SK-N-SH treated with all-trans-retinoic acid at 6 μM for 48 hours (cell line): Measurements from ENCODE around the gene TMEM237.

Experiments
- ARNTL ChIP-seq: fragments of 450-650 bp; formaldehyde crosslinking; IDR thresholded peaks from 2 replicates; pipeline ENCODE4 v1.5.0; 2020; ENCODE audit warnings: low read depth, mild to moderate bottlenecking, moderate library complexity, borderline replicate concordance
- CREB5 ChIP-seq: fragments of 250-450 bp; sonication (Bioruptor Pico); IDR thresholded peaks from 2 replicates; pipeline ENCODE4 v1.5.1; 2020; ENCODE audit warnings: low read depth, mild to moderate bottlenecking, moderate library complexity
- CSDC2 ChIP-seq: fragments of 250-450 bp; sonication (Bioruptor Pico); IDR thresholded peaks from 2 replicates; pipeline ENCODE4 v1.5.0; 2020; ENCODE audit warnings: mild to moderate bottlenecking, moderate library complexity
- GLIS3 ChIP-seq: fragments of 250-450 bp; sonication (Bioruptor Pico); IDR thresholded peaks from 2 replicates; pipeline ENCODE4 v1.5.0; 2020; ENCODE audit warnings: mild to moderate bottlenecking, moderate library complexity
- OSR1 ChIP-seq: fragments of 250-450 bp; sonication (Bioruptor Pico); IDR thresholded peaks from 2 replicates; pipeline ENCODE4 v1.8.0; 2022; ENCODE audit warnings: moderate library complexity, mild to moderate bottlenecking, inconsistent platforms
- PATZ1 ChIP-seq: fragments of 250-450 bp; sonication (Bioruptor Pico); IDR thresholded peaks from 2 replicates; pipeline ENCODE4 v1.8.0; 2020; ENCODE audit warnings: mild to moderate bottlenecking, moderate library complexity, borderline replicate concordance
- SNAI2 ChIP-seq: fragments of 250-450 bp; sonication (Bioruptor Pico); IDR thresholded peaks from 2 replicates; pipeline ENCODE4 v1.5.0; 2020; ENCODE audit warnings: mild to moderate bottlenecking, moderate library complexity
- TCF4 ChIP-seq: fragments of 250-450 bp; sonication (Bioruptor Pico); IDR thresholded peaks from 2 replicates; pipeline ENCODE4 v1.8.0; 2021; ENCODE audit warnings: mild to moderate bottlenecking, moderate library complexity, borderline replicate concordance
- ZC3H10 ChIP-seq: fragments of 250-450 bp; sonication (Bioruptor Pico); IDR thresholded peaks from 2 replicates; pipeline ENCODE4 v1.5.1; 2021; ENCODE audit warnings: mild to moderate bottlenecking, moderate library complexity
- ZFP3 ChIP-seq: fragments of 250-450 bp; sonication (Bioruptor Pico); IDR thresholded peaks from 2 replicates; pipeline ENCODE4 v1.5.0; 2020; ENCODE audit warnings: mild to moderate bottlenecking, moderate library complexity
- ZNF565 ChIP-seq: fragments of 450-650 bp; formaldehyde crosslinking; conservative IDR thresholded peaks from 2 replicates; pipeline ENCODE4 v1.5.0; 2020; ENCODE audit warnings: low read depth, mild to moderate bottlenecking, moderate library complexity
- TF ChIP-seq, protein P1 (sequence below): fragments of 250-450 bp; sonication (Bioruptor Pico); IDR thresholded peaks from 2 replicates; pipeline ENCODE4 v1.5.0; 2020; ENCODE audit warnings: mild to moderate bottlenecking, moderate library complexity
- TF ChIP-seq, protein P2 (sequence below): fragments of 250-450 bp; sonication (Bioruptor Pico); IDR thresholded peaks from 2 replicates; pipeline ENCODE4 v1.8.0; 2021; ENCODE audit warnings: low read depth, mild to moderate bottlenecking, moderate library complexity, borderline replicate concordance
- TF ChIP-seq, protein P3 (sequence below): fragments of 250-450 bp; sonication (Bioruptor Pico); IDR thresholded peaks from 2 replicates; pipeline ENCODE4 v1.5.1; 2021; ENCODE audit warnings: mild to moderate bottlenecking, moderate library complexity

GRCh38 chr2:201661366-201661765 is 18.1 kb upstream of the TMEM237 start:
- TF ChIP-seq ZFP3 (CRISPR knock-in tag) (no peak), OSR1 (CRISPR knock-in tag) (no peak), CSDC2 (no peak), TCF4 (CRISPR knock-in tag) (no peak), PATZ1 (no peak), SNAI2 (no peak), ZC3H10 (CRISPR knock-in tag) (no peak), ARNTL (CRISPR knock-in tag) (no peak), CREB5 (CRISPR knock-in tag) (no peak), GLIS3 (CRISPR knock-in tag) (no peak), ZNF565 (CRISPR knock-in tag) (no peak)
- TF ChIP-seq, protein P1, sequence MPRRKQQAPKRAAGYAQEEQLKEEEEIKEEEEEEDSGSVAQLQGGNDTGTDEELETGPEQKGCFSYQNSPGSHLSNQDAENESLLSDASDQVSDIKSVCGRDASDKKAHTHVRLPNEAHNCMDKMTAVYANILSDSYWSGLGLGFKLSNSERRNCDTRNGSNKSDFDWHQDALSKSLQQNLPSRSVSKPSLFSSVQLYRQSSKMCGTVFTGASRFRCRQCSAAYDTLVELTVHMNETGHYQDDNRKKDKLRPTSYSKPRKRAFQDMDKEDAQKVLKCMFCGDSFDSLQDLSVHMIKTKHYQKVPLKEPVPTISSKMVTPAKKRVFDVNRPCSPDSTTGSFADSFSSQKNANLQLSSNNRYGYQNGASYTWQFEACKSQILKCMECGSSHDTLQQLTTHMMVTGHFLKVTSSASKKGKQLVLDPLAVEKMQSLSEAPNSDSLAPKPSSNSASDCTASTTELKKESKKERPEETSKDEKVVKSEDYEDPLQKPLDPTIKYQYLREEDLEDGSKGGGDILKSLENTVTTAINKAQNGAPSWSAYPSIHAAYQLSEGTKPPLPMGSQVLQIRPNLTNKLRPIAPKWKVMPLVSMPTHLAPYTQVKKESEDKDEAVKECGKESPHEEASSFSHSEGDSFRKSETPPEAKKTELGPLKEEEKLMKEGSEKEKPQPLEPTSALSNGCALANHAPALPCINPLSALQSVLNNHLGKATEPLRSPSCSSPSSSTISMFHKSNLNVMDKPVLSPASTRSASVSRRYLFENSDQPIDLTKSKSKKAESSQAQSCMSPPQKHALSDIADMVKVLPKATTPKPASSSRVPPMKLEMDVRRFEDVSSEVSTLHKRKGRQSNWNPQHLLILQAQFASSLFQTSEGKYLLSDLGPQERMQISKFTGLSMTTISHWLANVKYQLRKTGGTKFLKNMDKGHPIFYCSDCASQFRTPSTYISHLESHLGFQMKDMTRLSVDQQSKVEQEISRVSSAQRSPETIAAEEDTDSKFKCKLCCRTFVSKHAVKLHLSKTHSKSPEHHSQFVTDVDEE, result no peak
- TF ChIP-seq, protein P2, sequence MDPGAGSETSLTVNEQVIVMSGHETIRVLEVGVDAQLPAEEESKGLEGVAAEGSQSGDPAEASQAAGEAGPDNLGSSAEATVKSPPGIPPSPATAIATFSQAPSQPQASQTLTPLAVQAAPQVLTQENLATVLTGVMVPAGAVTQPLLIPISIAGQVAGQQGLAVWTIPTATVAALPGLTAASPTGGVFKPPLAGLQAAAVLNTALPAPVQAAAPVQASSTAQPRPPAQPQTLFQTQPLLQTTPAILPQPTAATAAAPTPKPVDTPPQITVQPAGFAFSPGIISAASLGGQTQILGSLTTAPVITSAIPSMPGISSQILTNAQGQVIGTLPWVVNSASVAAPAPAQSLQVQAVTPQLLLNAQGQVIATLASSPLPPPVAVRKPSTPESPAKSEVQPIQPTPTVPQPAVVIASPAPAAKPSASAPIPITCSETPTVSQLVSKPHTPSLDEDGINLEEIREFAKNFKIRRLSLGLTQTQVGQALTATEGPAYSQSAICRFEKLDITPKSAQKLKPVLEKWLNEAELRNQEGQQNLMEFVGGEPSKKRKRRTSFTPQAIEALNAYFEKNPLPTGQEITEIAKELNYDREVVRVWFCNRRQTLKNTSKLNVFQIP (CRISPR knock-in tag), result no peak
- TF ChIP-seq, protein P3, sequence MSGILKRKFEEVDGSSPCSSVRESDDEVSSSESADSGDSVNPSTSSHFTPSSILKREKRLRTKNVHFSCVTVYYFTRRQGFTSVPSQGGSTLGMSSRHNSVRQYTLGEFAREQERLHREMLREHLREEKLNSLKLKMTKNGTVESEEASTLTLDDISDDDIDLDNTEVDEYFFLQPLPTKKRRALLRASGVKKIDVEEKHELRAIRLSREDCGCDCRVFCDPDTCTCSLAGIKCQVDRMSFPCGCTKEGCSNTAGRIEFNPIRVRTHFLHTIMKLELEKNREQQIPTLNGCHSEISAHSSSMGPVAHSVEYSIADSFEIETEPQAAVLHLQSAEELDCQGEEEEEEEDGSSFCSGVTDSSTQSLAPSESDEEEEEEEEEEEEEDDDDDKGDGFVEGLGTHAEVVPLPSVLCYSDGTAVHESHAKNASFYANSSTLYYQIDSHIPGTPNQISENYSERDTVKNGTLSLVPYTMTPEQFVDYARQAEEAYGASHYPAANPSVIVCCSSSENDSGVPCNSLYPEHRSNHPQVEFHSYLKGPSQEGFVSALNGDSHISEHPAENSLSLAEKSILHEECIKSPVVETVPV (CRISPR knock-in tag), result no peak
